Measurements from ENCODE around the gene NGF.

The NGF gene

DNA sequence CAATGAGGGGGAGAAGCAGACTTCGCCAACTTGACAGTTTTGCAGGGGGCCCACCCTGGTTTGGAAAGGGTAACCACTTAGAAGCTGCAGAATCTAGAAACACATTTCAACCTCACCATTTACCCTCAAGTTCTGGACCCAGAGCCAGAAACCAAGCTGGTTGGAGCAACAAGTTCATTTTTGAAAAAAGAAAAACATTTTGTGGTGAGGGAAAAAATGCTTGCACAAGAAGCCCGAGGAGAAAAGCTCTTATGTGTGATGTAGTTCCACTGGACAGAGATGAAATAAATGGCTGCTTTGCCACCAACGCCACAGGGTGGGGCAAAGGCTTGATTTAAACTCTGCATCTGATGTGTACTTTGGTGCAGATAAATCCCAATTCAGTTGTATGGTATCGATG lies 10.6 kb upstream of the NGF start:
- Histone ChIP-seq H3K9me3 (ENCODE audit: insufficient read depth, low read depth, low read length) (no peaks in the 10 kb centered on the region), H3K9me2 (replicated peaks; ENCODE audit: low read depth, low read length) (no peaks in the 10 kb centered on the region), H3K4me2 (ENCODE audit: low read depth, low read length, poor library complexity, severe bottlenecking) (no peak overlapping the region), H3K36me3 (ENCODE audit: insufficient read depth, low read length) (no peaks in the 10 kb centered on the region), H4K20me1 (ENCODE audit: insufficient read depth, low read length, poor library complexity, severe bottlenecking) (no peaks in the 10 kb centered on the region), H2AFZ (ENCODE audit: low read length) (0 out of 2 replicates have a peak overlapping the region, but pooled peaks have one; percentile 12), H3K9ac (ENCODE audit: low read depth, low read length, poor library complexity, severe bottlenecking) (no peak overlapping the region), H3K4me3 (ENCODE audit: low read length, poor library complexity, severe bottlenecking) (no peak overlapping the region), H3K4me1 (ENCODE audit: insufficient read depth, low read length, poor library complexity, severe bottlenecking) (peaks cover 4% of the 10 kb centered on the region), H3K27me3 (ENCODE audit: insufficient read depth, low read length, poor library complexity, severe bottlenecking) (no peaks in the 10 kb centered on the region), H3F3A (ENCODE audit: low read depth) (no peaks in the 10 kb centered on the region), H3K79me2 (ENCODE audit: insufficient read depth, low read length) (no peaks in the 10 kb centered on the region)
- TF ChIP-seq, protein P1, sequence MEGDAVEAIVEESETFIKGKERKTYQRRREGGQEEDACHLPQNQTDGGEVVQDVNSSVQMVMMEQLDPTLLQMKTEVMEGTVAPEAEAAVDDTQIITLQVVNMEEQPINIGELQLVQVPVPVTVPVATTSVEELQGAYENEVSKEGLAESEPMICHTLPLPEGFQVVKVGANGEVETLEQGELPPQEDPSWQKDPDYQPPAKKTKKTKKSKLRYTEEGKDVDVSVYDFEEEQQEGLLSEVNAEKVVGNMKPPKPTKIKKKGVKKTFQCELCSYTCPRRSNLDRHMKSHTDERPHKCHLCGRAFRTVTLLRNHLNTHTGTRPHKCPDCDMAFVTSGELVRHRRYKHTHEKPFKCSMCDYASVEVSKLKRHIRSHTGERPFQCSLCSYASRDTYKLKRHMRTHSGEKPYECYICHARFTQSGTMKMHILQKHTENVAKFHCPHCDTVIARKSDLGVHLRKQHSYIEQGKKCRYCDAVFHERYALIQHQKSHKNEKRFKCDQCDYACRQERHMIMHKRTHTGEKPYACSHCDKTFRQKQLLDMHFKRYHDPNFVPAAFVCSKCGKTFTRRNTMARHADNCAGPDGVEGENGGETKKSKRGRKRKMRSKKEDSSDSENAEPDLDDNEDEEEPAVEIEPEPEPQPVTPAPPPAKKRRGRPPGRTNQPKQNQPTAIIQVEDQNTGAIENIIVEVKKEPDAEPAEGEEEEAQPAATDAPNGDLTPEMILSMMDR (conservative IDR thresholded peaks at IDR 0.05; ENCODE audit: low read length): no peak
- no peak for TF ChIP-seq EZH2phosphoT487 (IDR thresholded peaks at IDR 0.05; ENCODE audit: borderline replicate concordance)

DNA sequence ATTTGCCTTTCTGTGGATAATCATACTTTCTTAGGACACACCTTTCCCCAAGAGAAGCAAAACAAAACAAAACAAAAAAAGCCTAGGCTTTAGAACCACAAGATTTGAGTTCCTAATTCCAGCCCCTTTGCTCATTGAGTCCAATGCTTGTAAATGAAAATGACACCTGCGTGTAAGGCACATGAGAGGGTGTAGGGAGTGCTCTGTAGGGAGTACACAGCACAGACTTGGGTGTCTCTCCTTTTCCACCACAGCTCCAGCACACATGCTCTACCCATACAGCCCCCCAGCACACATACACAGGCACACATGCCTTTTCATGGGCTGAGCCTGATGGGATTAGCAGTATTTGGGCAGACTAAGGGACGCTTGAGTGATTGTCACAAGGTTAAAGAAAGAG lies 9.2 kb upstream of the NGF start:
- no peak for TF ChIP-seq EZH2phosphoT487 (IDR thresholded peaks at IDR 0.05; ENCODE audit: borderline replicate concordance)
- TF ChIP-seq, protein P1 (conservative IDR thresholded peaks at IDR 0.05; ENCODE audit: low read length): no peak

DNA sequence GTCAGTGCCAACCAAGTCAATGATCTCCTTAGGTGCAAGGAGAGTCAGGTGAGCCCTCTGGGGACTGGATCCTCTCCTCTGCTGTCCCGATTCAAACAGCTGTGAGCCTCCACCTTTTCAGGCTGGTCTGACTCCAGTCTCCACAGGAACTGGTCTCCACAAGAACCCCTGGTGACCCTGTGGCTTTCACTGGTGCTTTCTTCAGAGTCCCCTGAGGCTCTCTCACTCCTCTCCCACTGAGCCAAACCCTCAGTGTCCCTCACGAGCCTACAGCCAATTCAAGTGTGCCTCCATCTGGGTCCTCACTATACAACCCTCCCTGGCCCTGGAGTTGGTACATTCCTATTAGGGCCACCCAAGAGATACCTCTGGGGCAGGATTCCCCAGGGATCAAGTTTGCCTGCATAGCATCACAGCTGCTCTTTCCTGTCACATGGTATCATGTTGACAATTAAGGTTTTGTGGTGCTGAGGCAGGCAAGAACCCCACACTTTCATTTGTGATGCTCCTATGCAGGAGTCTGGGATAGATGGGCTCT lies 5.2 kb upstream of the NGF start:
- H2AFZ ChIP-seq (ENCODE audit: low read length): no peak overlapping the region
- no peaks in the 10 kb centered on the region for H3F3A ChIP-seq (ENCODE audit: low read depth)
- no peaks in the 10 kb centered on the region for H3K9me2 ChIP-seq (replicated peaks; ENCODE audit: low read depth, low read length)
- peaks cover 9% of the 10 kb centered on the region for H3K4me1 ChIP-seq (ENCODE audit: insufficient read depth, low read length, poor library complexity, severe bottlenecking)
- H3K79me2 ChIP-seq (ENCODE audit: insufficient read depth, low read length): no peaks in the 10 kb centered on the region
- H3K9me3 ChIP-seq (ENCODE audit: insufficient read depth, low read depth, low read length): no peaks in the 10 kb centered on the region
- no peaks in the 10 kb centered on the region for H4K20me1 ChIP-seq (ENCODE audit: insufficient read depth, low read length, poor library complexity, severe bottlenecking)
- H3K4me3 ChIP-seq (ENCODE audit: low read length, poor library complexity, severe bottlenecking): no peak overlapping the region
- no peak overlapping the region for H3K4me2 ChIP-seq (ENCODE audit: low read depth, low read length, poor library complexity, severe bottlenecking)
- H3K27me3 ChIP-seq (ENCODE audit: insufficient read depth, low read length, poor library complexity, severe bottlenecking): no peaks in the 10 kb centered on the region
- H3K36me3 ChIP-seq (ENCODE audit: insufficient read depth, low read length): no peaks in the 10 kb centered on the region
- no peak overlapping the region for H3K9ac ChIP-seq (ENCODE audit: low read depth, low read length, poor library complexity, severe bottlenecking)
- TF ChIP-seq EZH2phosphoT487 (IDR thresholded peaks at IDR 0.05; ENCODE audit: borderline replicate concordance): no peak
- TF ChIP-seq, protein P1 (conservative IDR thresholded peaks at IDR 0.05; ENCODE audit: low read length): no peak

More for the DNA sequence above, 9.2 kb upstream of the NGF start:
- Histone ChIP-seq H3K9ac (ENCODE audit: low read depth, low read length, poor library complexity, severe bottlenecking) (no peak overlapping the region), H3K4me1 (ENCODE audit: insufficient read depth, low read length, poor library complexity, severe bottlenecking) (peaks cover 9% of the 10 kb centered on the region), H3K4me2 (ENCODE audit: low read depth, low read length, poor library complexity, severe bottlenecking) (no peak overlapping the region), H3K79me2 (ENCODE audit: insufficient read depth, low read length) (no peaks in the 10 kb centered on the region), H3K4me3 (ENCODE audit: low read length, poor library complexity, severe bottlenecking) (no peak overlapping the region), H3F3A (ENCODE audit: low read depth) (no peaks in the 10 kb centered on the region), H4K20me1 (ENCODE audit: insufficient read depth, low read length, poor library complexity, severe bottlenecking) (no peaks in the 10 kb centered on the region), H3K27me3 (ENCODE audit: insufficient read depth, low read length, poor library complexity, severe bottlenecking) (no peaks in the 10 kb centered on the region), H3K9me2 (replicated peaks; ENCODE audit: low read depth, low read length) (no peaks in the 10 kb centered on the region), H3K36me3 (ENCODE audit: insufficient read depth, low read length) (no peaks in the 10 kb centered on the region), H2AFZ (ENCODE audit: low read length) (no peak overlapping the region), H3K9me3 (ENCODE audit: insufficient read depth, low read depth, low read length) (no peaks in the 10 kb centered on the region)
